Panc1 (cell line): Measurements from ENCODE around the gene BOLA1. TPM values are rescaled to one million over a fixed set of nuclear protein-coding genes. Genes with fewer than 3 reads are reported as not detected.
A peak's percentile ranks its signal among the peaks of the same experiment; 100 is the strongest.
"Not testable (repeated sequence)": the region's sequence is repeated elsewhere in the genome, so short reads cannot be mapped to it uniquely, and the experiment has no call there.

Source experiments
- ATAC-seq: fragments of 200-7000 bp; cut with Tn5 transposase; 2 replicates; pipeline ENCODE4 v1.9.1; 2020; ENCODE audit warnings: mild to moderate bottlenecking, moderate library complexity
- Bru-seq: library from RNA; stranded (reverse); fragments of 400-500 nt; gene quantifications from one replicate; lab custom pipeline; 2021; lab: Mats Ljungman, UMichigan
- BruChase-seq, 2 experiments: library from RNA; stranded (reverse); fragments of 400-500 nt; gene quantifications; one replicate each; lab custom pipeline; 2021; lab: Mats Ljungman, UMichigan
- BruUV-seq: library from RNA; stranded (reverse); fragments of 400-500 nt; replicated peaks from 2 replicates; lab custom pipeline; 2021; lab: Mats Ljungman, UMichigan
- CTCF ChIA-PET: fragments of 300-600 bp; sonication (Branson Sonifier 250); formaldehyde crosslinking; loops from one replicate; lab custom pipeline; 2022; ENCODE audit warnings: antibody characterized with exemption; lab: Charles Lee
- POLR2A ChIA-PET: fragments of 300-600 bp; sonication (Branson Sonifier 250); formaldehyde crosslinking; loops from one replicate; lab custom pipeline; 2022; ENCODE audit warnings: antibody characterized with exemption; lab: Charles Lee
- DNase-seq: peaks from one replicate; pipeline ENCODE4 v3.0.0-alpha.2; 2010; ENCODE audit warnings: low read depth, low spot score
- H3K27ac ChIP-seq: 2 replicates; pipeline ENCODE4 v1.5.1; 2011; ENCODE audit warnings: mild to moderate bottlenecking, low read length, inconsistent platforms
- H3K27me3 ChIP-seq: fragments of 200-500 bp; sonication (Bioruptor generic); 2 replicates; pipeline ENCODE4 v1.6.0; 2014; ENCODE audit warnings: low read length, inconsistent platforms; ENCODE audit not compliant: control insufficient read depth, insufficient read depth
- H3K36me3 ChIP-seq: fragments of 200-500 bp; sonication (Bioruptor generic); 2 replicates; pipeline ENCODE4 v1.5.1; 2014; ENCODE audit warnings: inconsistent platforms, mild to moderate bottlenecking, low read length, moderate library complexity; ENCODE audit not compliant: control insufficient read depth, insufficient read depth
- H3K4me1 ChIP-seq: 2 replicates; pipeline ENCODE4 v1.5.1; 2011; ENCODE audit warnings: inconsistent platforms, mild to moderate bottlenecking, low read length, moderate library complexity; ENCODE audit not compliant: control insufficient read depth, insufficient read depth
- H3K4me3 ChIP-seq, 2 experiments: 2 replicates each; pipeline ENCODE4 v1.5.1; 2011 to 2012; ENCODE audit warnings: low read depth in 2 of 2, low read length in 2 of 2, mild to moderate bottlenecking in 2 of 2, inconsistent platforms in 1 of 2, moderate library complexity in 1 of 2
- H3K9me3 ChIP-seq: fragments of 200-500 bp; sonication (Bioruptor generic); 2 replicates; pipeline ENCODE4 v1.5.1; 2014; ENCODE audit warnings: low read depth, mild to moderate bottlenecking, inconsistent platforms, low read length, moderate library complexity; ENCODE audit not compliant: control insufficient read depth, insufficient read depth
- CTCF ChIP-seq: fragments of 450-650 bp; IDR thresholded peaks from 2 replicates; pipeline ENCODE4 v1.5.1; 2017; ENCODE audit warnings: mild to moderate bottlenecking
- POLR2AphosphoS5 ChIP-seq: IDR thresholded peaks from 2 replicates; pipeline ENCODE4 v1.6.1; 2012; ENCODE audit warnings: mild to moderate bottlenecking, low read depth, low read length, moderate library complexity
- SIN3A ChIP-seq: IDR thresholded peaks from 2 replicates; pipeline ENCODE4 v1.6.1; 2012; ENCODE audit warnings: low read depth, mild to moderate bottlenecking, low read length, moderate library complexity, borderline replicate concordance; ENCODE audit not compliant: insufficient read depth
- TCF7L2 ChIP-seq: IDR thresholded peaks from 2 replicates; pipeline ENCODE4 v1.6.1; 2011; ENCODE audit warnings: mild to moderate bottlenecking, low read depth, low read length, inconsistent platforms
- in situ Hi-C: cut with HindIII; loops from 2 replicates; pipeline ENCODE4 v1.10.0; 2016; ENCODE audit warnings: low sequenced_read_pairs, low pct_unique_long_range_greater_than_20kb
- intact Hi-C: fragments of 100-400 bp; cut with micrococcal nuclease; formaldehyde crosslinking; loops from one replicate; pipeline ENCODE4 v1.10.0; 2022; ENCODE audit not compliant: unreplicated experiment
- long read RNA-seq: library from polyadenylated mRNA; unstranded; transcript quantifications from one replicate; pipeline ENCODE4 v2.0.0, GENCODE V29; 2021; ENCODE audit not compliant: unreplicated experiment
- polyA plus RNA-seq: library from polyadenylated mRNA; unstranded; fragments of >200 nt; gene quantifications from one replicate; pipeline ENCODE4 v1.2.1, GENCODE V29; 2012; ENCODE audit warnings: missing spikeins; ENCODE audit not compliant: insufficient read length
- total RNA-seq: library from RNA; stranded (reverse); gene quantifications from one replicate; pipeline ENCODE4 v1.2.1, GENCODE V29; 2021; ENCODE audit not compliant: unreplicated experiment
- TF ChIP-seq, protein P1 (sequence below), 2 experiments: IDR thresholded peaks; 2 replicates each; pipeline ENCODE4 v1.6.1; 2011 to 2012; ENCODE audit warnings: low read depth in 2 of 2, control low read depth in 1 of 2, low read length in 1 of 2, mild to moderate bottlenecking in 1 of 2, moderate library complexity in 1 of 2; ENCODE audit not compliant: insufficient read depth in 1 of 2

BOLA1 gene
- total RNA-seq = 14.6 TPM
- polyA plus RNA-seq = 21.1 TPM
- percentile 45 among the genes with signal in this experiment for Bru-seq, nascent RNA
- BruChase-seq, experiment 1, labeled RNA remaining after a 2-hour chase = percentile 47 among the genes with signal in this experiment
- percentile 47 among the genes with signal in this experiment for BruChase-seq, experiment 2, labeled RNA remaining after a 6-hour chase
- long read RNA-seq, partial matches to known transcripts = 0 of 13 reads
- long read RNA-seq, other reads (novel, unspliced or antisense) = 7 of 13 reads

DNA sequence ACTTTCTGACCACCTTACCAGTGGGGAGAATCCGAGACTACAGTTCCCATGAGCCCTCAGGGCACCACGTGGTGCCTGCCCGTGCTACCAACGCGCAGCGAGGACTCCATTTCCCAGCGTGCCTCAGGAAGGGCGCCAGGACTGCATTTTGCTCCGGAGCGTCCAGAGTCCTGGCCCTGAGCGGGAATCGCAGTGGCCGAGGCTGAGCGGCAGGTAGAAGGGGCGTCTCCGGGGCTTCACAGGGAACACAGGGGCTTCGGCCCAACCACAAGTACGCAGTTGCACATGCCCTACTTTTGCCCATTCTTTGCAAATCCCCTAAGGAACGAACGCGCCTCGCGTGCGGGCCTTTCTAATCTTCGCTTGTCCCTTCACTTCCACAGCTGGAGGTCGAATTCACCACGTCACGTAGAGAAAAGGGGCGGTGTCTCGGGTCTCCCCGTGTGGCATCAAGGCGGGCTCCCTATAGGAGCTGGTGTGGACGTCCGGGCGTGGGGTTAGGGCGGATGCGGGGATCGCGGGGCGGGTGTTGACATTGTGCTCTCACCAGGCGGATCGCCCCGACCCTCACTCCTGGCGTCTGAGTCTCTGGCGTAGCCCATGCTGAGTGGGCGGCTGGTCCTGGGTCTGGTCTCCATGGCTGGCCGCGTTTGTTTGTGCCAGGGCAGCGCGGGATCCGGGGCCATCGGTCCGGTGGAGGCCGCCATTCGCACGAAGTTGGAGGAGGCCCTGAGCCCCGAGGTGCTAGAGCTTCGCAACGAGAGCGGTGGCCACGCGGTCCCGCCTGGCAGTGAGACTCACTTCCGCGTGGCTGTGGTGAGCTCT, at the start of gene BOLA1:
Gene BOLA1 (plus strand): TSS at position 109 of the 825 bp plus-strand sequence. CDS start 492 bp downstream, at position 601.
- ATAC-seq = peak; percentile 99
- Histone ChIP-seq H3K27ac (peak within 1 kb of the TSS; percentile 87), H3K9me3 (no peaks in the 10 kb centered on the region), H3K4me1 (peaks cover 6% of the 10 kb centered on the region), H3K36me3 (no peaks in the 10 kb centered on the region), H3K27me3 (no peaks in the 10 kb centered on the region), H3K4me3 (peak within 1 kb of the TSS; percentile 57 to 72)
- in situ Hi-C loops (no loop called here), intact Hi-C loops (loop anchor here (10.0 kb wide), 1 partner anchor 165 kb away; the partner anchor contains the start of gene VPS45)
- TF ChIP-seq CTCF (no peak), POLR2AphosphoS5 (peak; percentile 85), SIN3A (no peak), TCF7L2 (no peak)
- TF ChIP-seq, protein P1, sequence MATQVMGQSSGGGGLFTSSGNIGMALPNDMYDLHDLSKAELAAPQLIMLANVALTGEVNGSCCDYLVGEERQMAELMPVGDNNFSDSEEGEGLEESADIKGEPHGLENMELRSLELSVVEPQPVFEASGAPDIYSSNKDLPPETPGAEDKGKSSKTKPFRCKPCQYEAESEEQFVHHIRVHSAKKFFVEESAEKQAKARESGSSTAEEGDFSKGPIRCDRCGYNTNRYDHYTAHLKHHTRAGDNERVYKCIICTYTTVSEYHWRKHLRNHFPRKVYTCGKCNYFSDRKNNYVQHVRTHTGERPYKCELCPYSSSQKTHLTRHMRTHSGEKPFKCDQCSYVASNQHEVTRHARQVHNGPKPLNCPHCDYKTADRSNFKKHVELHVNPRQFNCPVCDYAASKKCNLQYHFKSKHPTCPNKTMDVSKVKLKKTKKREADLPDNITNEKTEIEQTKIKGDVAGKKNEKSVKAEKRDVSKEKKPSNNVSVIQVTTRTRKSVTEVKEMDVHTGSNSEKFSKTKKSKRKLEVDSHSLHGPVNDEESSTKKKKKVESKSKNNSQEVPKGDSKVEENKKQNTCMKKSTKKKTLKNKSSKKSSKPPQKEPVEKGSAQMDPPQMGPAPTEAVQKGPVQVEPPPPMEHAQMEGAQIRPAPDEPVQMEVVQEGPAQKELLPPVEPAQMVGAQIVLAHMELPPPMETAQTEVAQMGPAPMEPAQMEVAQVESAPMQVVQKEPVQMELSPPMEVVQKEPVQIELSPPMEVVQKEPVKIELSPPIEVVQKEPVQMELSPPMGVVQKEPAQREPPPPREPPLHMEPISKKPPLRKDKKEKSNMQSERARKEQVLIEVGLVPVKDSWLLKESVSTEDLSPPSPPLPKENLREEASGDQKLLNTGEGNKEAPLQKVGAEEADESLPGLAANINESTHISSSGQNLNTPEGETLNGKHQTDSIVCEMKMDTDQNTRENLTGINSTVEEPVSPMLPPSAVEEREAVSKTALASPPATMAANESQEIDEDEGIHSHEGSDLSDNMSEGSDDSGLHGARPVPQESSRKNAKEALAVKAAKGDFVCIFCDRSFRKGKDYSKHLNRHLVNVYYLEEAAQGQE (IDR thresholded peaks at IDR 0.05; ENCODE audit: insufficient read depth in 1 of 2, low read depth in 2 of 2, low read length in 1 of 2) = 0 out of 4 replicates have a peak, but pooled peaks of 1 of the 2 experiments have one; percentile 10
- peak; percentile 59 for DNase-seq
- POLR2A ChIA-PET = interaction anchor here (0.5 to 0.6 kb wide), 2 partner anchors 155 to 339 kb away, joined by 4 read pairs; no protein-coding TSS in a partner anchor
- CTCF ChIA-PET = no interaction called here
- BruUV-seq = TSS peak; percentile 74

DNA sequence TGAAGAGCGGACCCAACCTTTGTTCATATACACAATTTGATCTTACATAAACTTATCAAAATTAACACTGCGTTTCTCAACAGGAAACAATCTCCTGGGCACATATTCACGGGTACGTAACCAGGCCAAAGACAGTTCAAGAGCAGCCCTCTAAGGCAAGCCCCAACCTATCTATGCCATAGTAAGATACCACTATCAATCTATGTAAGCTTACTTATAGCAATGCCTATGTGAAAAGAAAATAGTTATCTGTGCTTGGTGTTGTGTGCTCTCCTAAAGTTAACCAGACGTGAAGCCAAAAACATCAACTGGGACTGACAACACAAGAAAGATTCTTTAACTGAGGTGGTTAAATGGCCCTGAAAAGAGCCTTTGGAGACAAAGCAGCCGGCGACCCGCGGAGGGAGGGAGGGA, 49.4 kb upstream of the BOLA1 start:
- H3K4me3 ChIP-seq = peak overlapping the region; percentile 87 to 96
- ChIA-PET CTCF (no interaction called here), POLR2A (no interaction called here)
- DNase-seq (no peak), ATAC-seq (no peak)
- no peaks in the 10 kb centered on the region for H3K27me3 ChIP-seq
- H3K9me3 ChIP-seq = no peaks in the 10 kb centered on the region
- H3K36me3 ChIP-seq = no peaks in the 10 kb centered on the region; the same call in 1 of the 2 replicates
- intact Hi-C loops (no loop called here), in situ Hi-C loops (no loop called here)
- peak; percentile 24; the same call in 1 of the 2 replicates for TF ChIP-seq POLR2AphosphoS5
- no peak for TF ChIP-seq CTCF
- H3K4me1 ChIP-seq = peaks cover 29% of the 10 kb centered on the region
- no TSS peak for BruUV-seq
- peak overlapping the region; percentile 100 for H3K27ac ChIP-seq

- H3K4me3 ChIP-seq, BruUV-seq, DNase-seq, in situ Hi-C loops, H3K27ac ChIP-seq, CTCF ChIA-PET, H3K27me3 ChIP-seq, H3K36me3 ChIP-seq, H3K9me3 ChIP-seq, intact Hi-C loops, POLR2A ChIA-PET: not testable (repeated sequence)
- ATAC-seq = peak; percentile 66
- H3K4me1 ChIP-seq = peaks cover 25% of the 10 kb centered on the region
These were observed 48.5 kb upstream of the BOLA1 start for GRCh38 chr1:149850732-149851345.
